Activated CD4-positive, alpha-beta T cell treated with anti-CD3 and anti-CD28 coated beads for 48 hours (primary cell): ENCODE results near the gene DOCK11.

ENCODE experiments used
- DNase-seq: peaks from one replicate; pipeline ENCODE4 v3.0.0-alpha.2; 2020

Gene DOCK11

GRCh38 chrX:118536204-118536603 lies 40.6 kb downstream of the DOCK11 start:
- no peak for DNase-seq

DNA sequence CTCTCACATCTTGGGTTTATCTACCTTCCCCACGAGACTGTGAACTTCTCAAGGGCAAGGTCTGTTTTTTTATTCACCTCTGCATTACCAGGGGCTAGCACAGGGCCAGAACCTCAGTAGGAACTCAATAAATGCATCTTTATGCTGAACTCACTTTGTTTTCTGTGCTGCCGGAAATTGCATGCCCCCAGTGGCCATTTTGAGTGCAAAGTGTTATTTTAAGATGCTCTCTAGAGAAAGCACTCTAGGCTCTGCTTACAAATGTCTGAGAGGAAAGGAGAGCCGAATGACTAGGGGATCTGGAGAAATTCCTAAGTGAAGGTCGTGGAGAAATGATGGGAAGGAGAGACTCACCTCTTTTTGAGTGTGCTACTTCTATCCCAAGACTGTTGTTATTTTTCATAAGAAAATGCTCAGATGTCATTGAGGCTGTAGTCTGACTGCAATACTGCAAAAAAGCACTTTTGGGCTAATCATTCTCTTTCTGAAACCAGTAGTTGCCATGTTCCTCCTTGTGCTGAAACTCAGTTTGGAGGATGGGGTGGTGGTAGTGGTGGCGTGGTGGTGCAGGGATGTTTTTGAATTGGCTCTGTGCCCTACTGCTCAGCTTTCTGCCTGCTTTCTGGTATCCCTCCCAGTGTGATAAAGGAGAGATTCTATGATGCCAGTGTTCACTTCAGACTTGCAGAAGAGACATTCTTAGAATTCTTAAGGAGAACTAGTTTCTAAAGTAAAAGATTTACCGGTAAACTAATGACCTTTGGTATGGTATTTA lies 41.3 kb downstream of the DOCK11 start:
- peak; percentile 50 for DNase-seq

GRCh38 chrX:118538386-118538785 lies 42.8 kb downstream of the DOCK11 start:
- DNase-seq = no peak

DNA sequence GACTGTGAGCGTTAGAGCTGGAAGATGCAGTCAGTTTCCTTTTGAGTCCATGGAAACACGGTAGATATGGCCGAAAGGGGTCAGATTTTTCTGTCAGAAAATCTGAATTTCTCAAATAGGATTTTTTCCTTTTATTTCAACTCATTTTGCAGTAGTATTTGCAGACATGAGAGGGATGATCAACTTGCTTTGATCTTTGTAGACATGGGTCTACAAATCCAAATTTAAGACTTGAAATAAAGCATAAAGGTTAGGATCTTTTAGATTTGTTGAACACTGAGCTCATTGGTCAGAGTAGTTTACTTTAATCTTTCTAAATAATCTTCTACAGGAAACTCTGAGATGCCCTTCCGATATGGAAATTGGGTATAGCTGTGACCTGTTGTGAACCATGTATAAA lies 44.7 kb downstream of the DOCK11 start:
- no peak for DNase-seq

DNA sequence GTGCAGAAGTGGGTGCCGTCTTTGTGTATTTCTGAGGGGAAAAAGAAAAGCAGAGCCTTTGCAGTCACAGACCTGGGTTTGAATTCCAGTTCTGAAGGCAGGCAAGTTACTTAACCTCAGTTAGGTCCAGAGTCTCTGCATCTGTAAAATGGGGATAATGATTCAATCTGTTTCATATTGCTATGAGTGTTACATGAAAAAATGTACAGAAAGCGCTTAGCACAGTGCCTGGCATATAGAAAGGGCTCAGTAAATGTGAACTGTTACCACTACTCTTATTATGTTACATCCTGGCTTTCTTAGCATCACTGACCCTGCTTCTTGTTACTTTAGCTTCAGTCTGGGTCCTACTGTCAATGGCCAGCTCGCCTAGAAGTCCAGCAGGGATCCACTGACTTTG lies 45.9 kb downstream of the DOCK11 start:
- DNase-seq = no peak

DNA sequence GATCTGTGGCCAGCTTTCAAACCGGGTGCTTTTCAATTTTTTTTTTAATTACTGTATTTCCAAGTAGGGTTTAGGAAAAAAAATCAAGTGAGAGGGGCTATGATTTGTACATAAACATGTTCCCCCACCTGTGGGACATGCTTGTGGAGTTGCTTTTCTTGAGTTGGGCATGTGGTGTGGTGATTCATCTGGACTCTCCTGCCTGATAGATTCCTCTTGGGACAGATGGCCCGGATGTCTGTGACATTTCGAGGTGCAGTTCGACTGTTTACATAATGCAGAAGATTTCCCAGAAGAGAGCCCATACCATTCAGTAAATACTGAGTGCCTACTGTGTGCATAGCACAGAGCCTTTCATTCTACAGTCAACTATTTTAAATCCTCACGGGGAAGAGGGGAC lies 49.9 kb downstream of the DOCK11 start:
- DNase-seq = no peak

GRCh38 chrX:118548841-118549240 lies 53.2 kb downstream of the DOCK11 start:
- DNase-seq = no peak

DNA sequence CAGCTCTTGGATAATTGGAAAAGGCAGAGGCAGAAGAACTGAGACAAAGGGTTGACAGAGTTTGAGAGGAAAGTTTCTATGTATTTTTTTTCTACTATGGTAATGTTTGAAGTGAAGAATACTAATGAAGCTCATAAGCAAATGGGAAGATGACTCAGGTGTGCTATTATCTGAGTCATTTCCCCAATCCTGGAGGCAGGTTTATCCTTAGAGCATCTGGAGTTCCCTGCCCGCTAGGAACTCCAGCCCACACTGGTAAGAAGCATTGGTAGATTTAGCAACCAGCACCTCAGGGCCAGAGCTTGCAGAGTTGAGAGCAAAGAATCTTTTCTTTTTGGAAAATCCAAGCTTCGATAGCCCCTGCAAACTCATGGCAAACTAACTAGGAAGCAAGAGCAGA lies 55.2 kb downstream of the DOCK11 start:
- DNase-seq = no peak

- no peak for DNase-seq
Measured at GRCh38 chrX:118551426-118551825, 55.8 kb downstream of the DOCK11 start.

DNA sequence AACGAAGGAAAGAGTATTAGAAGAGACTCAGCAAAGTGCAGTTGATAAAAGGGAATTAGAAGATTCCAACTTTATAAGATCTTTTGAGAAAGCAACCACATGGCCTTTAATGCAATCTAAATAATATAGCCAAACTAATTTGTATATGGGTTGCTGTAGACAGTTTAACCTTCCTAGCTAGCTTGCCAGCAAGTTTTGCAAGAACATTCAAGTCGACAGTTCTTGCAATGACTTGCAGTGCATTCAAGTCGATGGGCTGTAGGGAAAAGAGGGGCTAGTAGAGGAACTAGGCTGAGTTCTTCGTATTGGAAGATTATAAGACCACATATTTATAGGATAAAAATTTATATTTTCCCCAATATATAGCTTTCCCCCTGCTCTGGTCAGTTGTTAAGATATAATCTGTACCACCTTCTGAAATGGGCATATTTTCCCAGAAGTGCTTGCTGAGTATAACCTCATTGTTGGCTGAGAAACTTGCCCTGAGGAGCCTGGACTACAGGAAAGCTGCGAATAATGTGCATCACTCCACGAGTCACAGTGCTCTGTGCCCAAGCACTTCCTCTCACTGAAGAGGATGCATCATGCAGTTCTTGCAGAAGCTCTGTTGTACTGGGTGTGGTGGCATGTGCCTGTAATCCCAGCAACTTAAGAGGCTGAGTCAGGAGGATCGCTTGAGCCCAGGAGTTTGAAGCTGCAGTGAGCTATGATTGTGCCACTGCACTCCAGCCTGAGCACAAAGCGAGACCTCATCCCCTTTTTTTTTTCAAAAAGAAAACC lies 56.7 kb downstream of the DOCK11 start:
- DNase-seq = no peak

DNA sequence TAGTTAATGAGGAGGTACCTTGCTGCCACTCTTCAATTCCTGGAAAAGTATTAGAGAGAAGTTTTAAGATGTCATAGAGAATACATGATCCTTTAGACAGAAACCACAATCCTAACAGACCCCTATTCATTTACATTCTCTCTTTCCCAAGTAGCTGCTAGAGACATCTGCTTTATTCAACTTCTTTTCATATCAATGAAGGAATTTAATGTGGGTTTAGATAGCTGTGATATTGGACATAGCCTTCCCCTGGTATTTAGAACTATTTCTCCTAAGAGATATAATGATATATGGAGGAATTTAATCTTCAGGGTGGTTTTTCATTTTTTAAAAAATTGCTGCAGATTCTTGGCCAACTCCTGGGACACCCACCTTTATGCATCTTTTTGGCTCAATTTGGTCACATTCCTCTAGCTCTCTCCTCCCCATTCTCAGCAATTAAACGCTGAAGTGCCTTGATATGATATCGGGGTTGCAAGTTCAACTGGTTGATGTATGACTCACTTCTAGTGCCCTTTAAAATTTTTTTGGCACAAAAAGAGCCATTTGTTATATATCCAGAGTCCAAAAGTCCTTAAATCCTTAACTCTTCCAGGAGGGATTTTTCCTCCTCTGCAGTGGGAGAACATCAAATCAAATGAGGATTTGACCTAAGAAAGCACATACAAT lies 57.6 kb downstream of the DOCK11 start:
- no peak for DNase-seq

DNA sequence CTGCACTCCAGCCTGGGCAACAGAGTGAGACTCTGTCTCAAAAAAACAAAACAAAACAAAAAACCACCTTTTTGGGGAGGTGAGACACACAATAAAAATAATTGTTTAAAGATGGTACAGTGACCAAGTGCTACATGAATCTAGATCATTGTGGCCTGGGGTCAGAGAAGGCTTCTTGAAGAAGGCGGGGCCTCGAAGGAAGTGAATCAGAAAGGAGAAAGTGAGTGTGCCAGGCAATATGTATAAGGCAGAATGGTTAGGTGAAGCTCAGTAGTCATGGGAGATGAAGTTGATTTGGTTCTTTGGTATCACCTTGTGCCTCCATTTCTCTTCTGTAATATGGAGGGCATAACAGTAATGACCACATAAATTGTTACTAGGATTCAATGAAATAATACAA lies 58.9 kb downstream of the DOCK11 start:
- DNase-seq = peak; percentile 31

- no peak for DNase-seq
Measured at GRCh38 chrX:118558926-118559325, 63.3 kb downstream of the DOCK11 start.

- no peak for DNase-seq
Measured at GRCh38 chrX:118560489-118560888, 64.9 kb downstream of the DOCK11 start.

GRCh38 chrX:118562582-118563164 lies 67.1 kb downstream of the DOCK11 start:
- DNase-seq = no peak

DNA sequence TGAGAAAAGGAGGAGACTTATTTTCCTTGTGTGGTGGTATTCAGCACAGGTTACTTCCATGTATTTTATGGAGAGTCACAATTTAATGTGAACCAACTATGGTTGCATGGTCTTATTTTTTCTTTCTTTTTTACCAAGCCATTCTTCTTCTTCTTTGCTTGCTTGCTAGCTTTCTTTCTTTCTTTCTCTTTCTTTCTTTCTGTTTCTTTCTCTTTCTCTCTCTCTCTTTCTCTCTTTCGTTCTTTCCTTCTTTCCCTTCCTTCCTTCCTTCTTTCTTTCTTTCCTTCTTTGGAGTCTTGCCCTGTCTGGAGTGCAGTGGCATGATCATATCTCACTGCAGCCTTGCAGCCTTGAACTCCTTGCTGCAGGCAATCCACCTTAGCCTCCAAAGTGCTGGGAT lies 68.9 kb downstream of the DOCK11 start:
- no peak for DNase-seq

- DNase-seq = no peak
Measured at GRCh38 chrX:118565853-118566252, 70.2 kb downstream of the DOCK11 start.

- DNase-seq = no peak
Measured at GRCh38 chrX:118566359-118566758, 70.7 kb downstream of the DOCK11 start.

DNA sequence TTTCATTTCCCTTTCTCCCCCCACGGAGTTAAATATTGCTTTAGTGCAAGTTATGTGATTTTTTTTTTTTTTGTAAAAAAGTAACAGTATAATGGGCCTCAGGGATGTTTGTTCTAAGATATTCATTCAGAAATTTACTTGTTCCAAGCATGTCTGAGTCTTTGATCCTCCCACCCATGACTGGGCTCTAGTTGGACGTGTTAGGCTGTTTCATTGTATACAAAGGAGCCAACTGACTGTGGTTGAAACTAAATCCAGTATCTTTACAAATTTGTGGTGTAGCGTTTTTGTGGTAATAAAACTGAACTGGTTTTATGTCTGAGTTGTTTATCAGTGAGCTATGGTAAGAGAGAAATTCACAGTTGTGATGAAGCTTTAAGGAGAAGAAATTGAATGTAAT lies 74.1 kb downstream of the DOCK11 start:
- peak; percentile 51 for DNase-seq

DNA sequence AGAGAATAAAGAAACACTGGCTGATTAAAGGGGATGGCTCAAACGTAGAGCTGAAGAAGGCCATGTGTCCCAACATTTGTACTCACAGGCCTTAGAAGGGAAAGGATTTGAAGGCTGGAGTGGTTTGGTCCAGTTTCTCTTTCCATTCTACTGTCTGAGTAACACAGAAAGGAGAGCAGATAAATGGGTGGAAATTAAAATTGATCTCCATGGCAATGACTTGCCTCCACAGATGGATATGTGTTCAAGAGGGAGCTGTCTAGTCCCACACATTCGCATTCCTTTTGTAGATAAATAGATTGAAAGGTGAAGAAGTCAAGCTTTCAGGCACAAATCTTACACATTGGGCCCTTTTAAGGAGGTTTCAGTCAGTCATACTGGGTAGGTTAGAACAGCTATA lies 74.6 kb downstream of the DOCK11 start:
- DNase-seq = no peak

- DNase-seq = no peak
Measured at GRCh38 chrX:118571836-118572235, 76.2 kb downstream of the DOCK11 start.

GRCh38 chrX:118574666-118575065 lies 79.1 kb downstream of the DOCK11 start:
- DNase-seq = no peak

GRCh38 chrX:118577041-118577440 lies 81.4 kb downstream of the DOCK11 start:
- DNase-seq = no peak

DNA sequence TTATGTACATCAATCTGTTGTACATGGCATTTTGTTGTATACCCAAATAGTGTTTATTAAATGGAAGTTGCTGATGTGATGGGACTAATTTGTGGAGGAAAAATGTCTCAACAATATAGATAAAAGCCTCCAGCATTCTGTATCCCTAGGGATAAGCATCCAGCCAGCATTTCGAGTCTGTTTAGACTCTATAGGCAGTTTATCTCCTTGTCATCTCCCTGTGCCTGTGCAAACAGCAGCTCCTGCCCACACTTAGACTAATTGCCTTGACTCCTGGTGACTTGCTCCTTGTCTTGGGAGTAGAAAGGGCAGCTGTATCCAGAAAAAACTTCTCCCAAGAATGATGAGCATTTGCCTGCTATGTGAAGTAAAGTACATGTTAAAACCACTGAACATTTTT lies 83.8 kb downstream of the DOCK11 start:
- DNase-seq = no peak
